22Rv1 (cell line): ENCODE measurements around the gene IFT52.

Experiments
- ZFX ChIP-seq: fragments of 450-650 bp; IDR thresholded peaks from 2 replicates; pipeline ENCODE4 v1.6.1; 2017; ENCODE audit warnings: antibody characterized with exemption, borderline replicate concordance
- TF ChIP-seq, protein P1 (sequence below): fragments of 450-650 bp; IDR thresholded peaks from 2 replicates; pipeline ENCODE4 v1.5.1; 2017; ENCODE audit warnings: mild to moderate bottlenecking

DNA sequence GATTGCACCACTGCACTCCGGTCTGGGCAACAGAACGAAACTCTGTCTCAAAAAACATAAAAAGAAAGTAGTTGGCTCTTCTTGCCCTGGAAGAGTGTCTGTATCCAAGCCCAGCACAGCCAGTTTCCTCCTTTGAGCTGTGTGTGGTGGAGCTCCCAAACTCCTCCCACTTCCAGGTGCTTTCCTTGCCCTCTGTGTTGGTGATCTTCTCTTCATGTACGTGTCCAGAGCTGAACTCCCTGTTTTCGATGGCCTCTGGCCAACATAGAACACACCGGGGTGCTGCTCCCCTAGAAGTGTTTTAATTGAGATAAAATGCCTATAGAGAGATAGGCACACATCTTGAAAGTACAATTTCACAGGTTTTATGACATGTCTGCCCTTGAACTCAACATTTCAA lies 48.6 kb upstream of the IFT52 start:
- TF ChIP-seq, protein P1, sequence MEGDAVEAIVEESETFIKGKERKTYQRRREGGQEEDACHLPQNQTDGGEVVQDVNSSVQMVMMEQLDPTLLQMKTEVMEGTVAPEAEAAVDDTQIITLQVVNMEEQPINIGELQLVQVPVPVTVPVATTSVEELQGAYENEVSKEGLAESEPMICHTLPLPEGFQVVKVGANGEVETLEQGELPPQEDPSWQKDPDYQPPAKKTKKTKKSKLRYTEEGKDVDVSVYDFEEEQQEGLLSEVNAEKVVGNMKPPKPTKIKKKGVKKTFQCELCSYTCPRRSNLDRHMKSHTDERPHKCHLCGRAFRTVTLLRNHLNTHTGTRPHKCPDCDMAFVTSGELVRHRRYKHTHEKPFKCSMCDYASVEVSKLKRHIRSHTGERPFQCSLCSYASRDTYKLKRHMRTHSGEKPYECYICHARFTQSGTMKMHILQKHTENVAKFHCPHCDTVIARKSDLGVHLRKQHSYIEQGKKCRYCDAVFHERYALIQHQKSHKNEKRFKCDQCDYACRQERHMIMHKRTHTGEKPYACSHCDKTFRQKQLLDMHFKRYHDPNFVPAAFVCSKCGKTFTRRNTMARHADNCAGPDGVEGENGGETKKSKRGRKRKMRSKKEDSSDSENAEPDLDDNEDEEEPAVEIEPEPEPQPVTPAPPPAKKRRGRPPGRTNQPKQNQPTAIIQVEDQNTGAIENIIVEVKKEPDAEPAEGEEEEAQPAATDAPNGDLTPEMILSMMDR, result no peak
- TF ChIP-seq ZFX, result no peak
